ENCODE data around the gene PCDHB8. TPM values are rescaled to one million over a fixed set of nuclear protein-coding genes. Genes with fewer than 3 reads are reported as not detected.
"Not testable (repeated sequence)": the region's sequence is repeated elsewhere in the genome, so short reads cannot be mapped to it uniquely, and the experiment has no call there.

PCDHB8 gene
- total RNA-seq, 1 experiment from 2014 or later, result 7.6 TPM

DNA sequence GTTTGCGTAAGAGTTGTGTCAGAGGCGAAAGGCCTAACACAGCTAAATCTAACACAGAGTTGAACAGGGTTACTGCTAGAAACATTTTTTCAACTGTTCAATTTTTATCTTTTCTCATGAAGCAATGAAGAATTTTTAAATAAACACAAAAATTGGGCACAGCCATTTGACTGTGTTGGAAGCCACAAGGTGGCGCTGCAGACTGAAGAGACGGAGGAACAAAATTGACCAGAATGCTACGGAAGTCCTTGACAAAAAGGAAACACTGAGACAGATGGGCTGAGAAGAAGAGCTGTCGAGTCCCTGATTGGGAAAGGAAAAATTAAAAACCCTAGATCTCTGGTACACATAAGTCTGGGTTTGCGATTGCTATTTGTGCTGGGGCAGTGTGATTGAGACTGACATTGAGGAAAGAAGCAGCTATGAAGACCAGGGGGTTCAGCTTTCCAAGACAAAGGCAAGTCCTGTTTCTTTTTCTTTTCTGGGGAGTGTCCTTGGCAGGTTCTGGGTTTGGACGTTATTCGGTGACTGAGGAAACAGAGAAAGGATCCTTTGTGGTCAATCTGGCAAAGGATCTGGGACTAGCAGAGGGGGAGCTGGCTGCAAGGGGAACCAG, 9.4 kb downstream of the PCDHB8 start, which contains the start of gene PCDHB9:
Gene PCDHB9 (plus strand): TSS at position 265 of the 616 bp plus-strand sequence. CDS start 158 bp downstream, at position 423.
- intact Hi-C loops (cut with micrococcal nuclease; ENCODE audit: unreplicated experiment), result no loop called here

DNA sequence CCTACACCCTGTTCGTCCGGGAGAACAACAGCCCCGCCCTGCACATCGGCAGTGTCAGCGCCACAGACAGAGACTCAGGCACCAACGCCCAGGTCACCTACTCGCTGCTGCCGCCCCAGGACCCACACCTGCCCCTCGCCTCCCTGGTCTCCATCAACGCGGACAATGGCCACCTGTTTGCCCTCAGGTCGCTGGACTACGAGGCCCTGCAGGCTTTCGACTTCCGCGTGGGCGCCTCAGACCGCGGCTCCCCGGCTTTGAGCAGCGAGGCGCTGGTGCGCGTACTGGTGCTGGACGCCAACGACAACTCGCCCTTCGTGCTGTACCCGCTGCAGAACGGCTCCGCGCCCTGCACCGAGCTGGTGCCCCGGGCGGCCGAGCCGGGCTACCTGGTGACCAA, 11.1 kb downstream of the PCDHB8 start:
- H3K27me3 ChIP-seq (ENCODE audit: control insufficient read depth, insufficient read depth, low read length); POLR2A ChIA-PET; BruUV-seq (replicated peaks); DNase-seq (ENCODE audit: low read depth, low spot score); H3K9me3 ChIP-seq (ENCODE audit: control insufficient read depth, insufficient read depth, low read depth, low read length); H3K4me3 ChIP-seq (ENCODE audit: low read depth in 2 of 2, low read length in 2 of 2); H3K27ac ChIP-seq (ENCODE audit: low read length); intact Hi-C loops (cut with micrococcal nuclease; ENCODE audit: unreplicated experiment); CTCF ChIA-PET; H3K36me3 ChIP-seq (ENCODE audit: control insufficient read depth, insufficient read depth, low read length); ATAC-seq; H3K4me1 ChIP-seq (ENCODE audit: control insufficient read depth, insufficient read depth, low read length): not testable (repeated sequence)
- in situ Hi-C loops (cut with HindIII; ENCODE audit: low pct_unique_long_range_greater_than_20kb, low sequenced_read_pairs), result loop anchor here (25.0 kb wide), 2 partner anchors 101 to 149 kb away; partner anchors contain the start of genes PCDHB2, PCDHGA1, PCDHGA2 and PCDHGA3

More for the DNA sequence above, 9.4 kb downstream of the PCDHB8 start, which contains the start of gene PCDHB9:
- Histone ChIP-seq H3K9me3 (ENCODE audit: control insufficient read depth, insufficient read depth, low read depth, low read length) (no peaks in the 10 kb centered on the region), H3K27me3 (ENCODE audit: control insufficient read depth, insufficient read depth, low read length) (peaks cover 2% of the 10 kb centered on the region), H3K36me3 (ENCODE audit: control insufficient read depth, insufficient read depth, low read length) (no peaks in the 10 kb centered on the region), H3K4me1 (ENCODE audit: control insufficient read depth, insufficient read depth, low read length) (no peaks in the 10 kb centered on the region), H3K27ac (ENCODE audit: low read length) (peak within 1 kb of the TSS; percentile 48; the same call in 1 of the 2 replicates), H3K4me3 (ENCODE audit: low read depth in 2 of 2, low read length in 2 of 2) (peak within 1 kb of the TSS; percentile 39 to 62)
- POLR2A ChIA-PET, result no interaction called here
- no TSS peak for BruUV-seq (replicated peaks)
- TF ChIP-seq TCF7L2 (IDR thresholded peaks at IDR 0.05; ENCODE audit: low read depth, low read length) (no peak), POLR2AphosphoS5 (IDR thresholded peaks at IDR 0.05; ENCODE audit: low read depth, low read length) (no peak), SIN3A (IDR thresholded peaks at IDR 0.05; ENCODE audit: borderline replicate concordance, insufficient read depth, low read depth, low read length) (no peak)
- TF ChIP-seq, protein P1, sequence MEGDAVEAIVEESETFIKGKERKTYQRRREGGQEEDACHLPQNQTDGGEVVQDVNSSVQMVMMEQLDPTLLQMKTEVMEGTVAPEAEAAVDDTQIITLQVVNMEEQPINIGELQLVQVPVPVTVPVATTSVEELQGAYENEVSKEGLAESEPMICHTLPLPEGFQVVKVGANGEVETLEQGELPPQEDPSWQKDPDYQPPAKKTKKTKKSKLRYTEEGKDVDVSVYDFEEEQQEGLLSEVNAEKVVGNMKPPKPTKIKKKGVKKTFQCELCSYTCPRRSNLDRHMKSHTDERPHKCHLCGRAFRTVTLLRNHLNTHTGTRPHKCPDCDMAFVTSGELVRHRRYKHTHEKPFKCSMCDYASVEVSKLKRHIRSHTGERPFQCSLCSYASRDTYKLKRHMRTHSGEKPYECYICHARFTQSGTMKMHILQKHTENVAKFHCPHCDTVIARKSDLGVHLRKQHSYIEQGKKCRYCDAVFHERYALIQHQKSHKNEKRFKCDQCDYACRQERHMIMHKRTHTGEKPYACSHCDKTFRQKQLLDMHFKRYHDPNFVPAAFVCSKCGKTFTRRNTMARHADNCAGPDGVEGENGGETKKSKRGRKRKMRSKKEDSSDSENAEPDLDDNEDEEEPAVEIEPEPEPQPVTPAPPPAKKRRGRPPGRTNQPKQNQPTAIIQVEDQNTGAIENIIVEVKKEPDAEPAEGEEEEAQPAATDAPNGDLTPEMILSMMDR (IDR thresholded peaks at IDR 0.05), result peak; percentile 89
- TF ChIP-seq, protein P2, sequence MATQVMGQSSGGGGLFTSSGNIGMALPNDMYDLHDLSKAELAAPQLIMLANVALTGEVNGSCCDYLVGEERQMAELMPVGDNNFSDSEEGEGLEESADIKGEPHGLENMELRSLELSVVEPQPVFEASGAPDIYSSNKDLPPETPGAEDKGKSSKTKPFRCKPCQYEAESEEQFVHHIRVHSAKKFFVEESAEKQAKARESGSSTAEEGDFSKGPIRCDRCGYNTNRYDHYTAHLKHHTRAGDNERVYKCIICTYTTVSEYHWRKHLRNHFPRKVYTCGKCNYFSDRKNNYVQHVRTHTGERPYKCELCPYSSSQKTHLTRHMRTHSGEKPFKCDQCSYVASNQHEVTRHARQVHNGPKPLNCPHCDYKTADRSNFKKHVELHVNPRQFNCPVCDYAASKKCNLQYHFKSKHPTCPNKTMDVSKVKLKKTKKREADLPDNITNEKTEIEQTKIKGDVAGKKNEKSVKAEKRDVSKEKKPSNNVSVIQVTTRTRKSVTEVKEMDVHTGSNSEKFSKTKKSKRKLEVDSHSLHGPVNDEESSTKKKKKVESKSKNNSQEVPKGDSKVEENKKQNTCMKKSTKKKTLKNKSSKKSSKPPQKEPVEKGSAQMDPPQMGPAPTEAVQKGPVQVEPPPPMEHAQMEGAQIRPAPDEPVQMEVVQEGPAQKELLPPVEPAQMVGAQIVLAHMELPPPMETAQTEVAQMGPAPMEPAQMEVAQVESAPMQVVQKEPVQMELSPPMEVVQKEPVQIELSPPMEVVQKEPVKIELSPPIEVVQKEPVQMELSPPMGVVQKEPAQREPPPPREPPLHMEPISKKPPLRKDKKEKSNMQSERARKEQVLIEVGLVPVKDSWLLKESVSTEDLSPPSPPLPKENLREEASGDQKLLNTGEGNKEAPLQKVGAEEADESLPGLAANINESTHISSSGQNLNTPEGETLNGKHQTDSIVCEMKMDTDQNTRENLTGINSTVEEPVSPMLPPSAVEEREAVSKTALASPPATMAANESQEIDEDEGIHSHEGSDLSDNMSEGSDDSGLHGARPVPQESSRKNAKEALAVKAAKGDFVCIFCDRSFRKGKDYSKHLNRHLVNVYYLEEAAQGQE (IDR thresholded peaks at IDR 0.05; ENCODE audit: insufficient read depth in 1 of 2, low read depth in 2 of 2, low read length in 1 of 2), result no peak
- CTCF ChIA-PET, result interaction anchor here (0.6 to 1.9 kb wide), 6 partner anchors 9 to 101 kb away, joined by 3 to 9 read pairs (median 4); partner anchors contain the start of genes PCDHB14 and PCDHB2
- in situ Hi-C loops (cut with HindIII; ENCODE audit: low pct_unique_long_range_greater_than_20kb, low sequenced_read_pairs), result loop anchor here (25.0 kb wide), 2 partner anchors 100 to 150 kb away; partner anchors contain the start of genes PCDHB2, PCDHGA1, PCDHGA2 and PCDHGA3
- peak; percentile 92 for ATAC-seq
- no peak for DNase-seq (ENCODE audit: low read depth, low spot score)

DNA sequence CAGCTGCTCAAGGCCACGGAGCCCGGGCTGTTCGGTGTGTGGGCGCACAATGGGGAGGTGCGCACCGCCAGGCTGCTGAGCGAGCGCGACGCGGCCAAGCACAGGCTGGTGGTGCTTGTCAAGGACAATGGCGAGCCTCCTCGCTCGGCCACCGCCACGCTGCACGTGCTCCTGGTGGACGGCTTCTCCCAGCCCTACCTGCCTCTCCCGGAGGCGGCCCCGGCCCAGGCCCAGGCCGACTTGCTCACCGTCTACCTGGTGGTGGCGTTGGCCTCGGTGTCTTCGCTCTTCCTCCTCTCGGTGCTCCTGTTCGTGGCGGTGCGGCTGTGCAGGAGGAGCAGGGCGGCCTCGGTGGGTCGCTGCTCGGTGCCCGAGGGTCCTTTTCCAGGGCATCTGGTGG, 11.5 kb downstream of the PCDHB8 start:
- H3K4me3 ChIP-seq (ENCODE audit: low read depth in 2 of 2, low read length in 2 of 2); ATAC-seq; DNase-seq (ENCODE audit: low read depth, low spot score); CTCF ChIA-PET; BruUV-seq (replicated peaks); H3K4me1 ChIP-seq (ENCODE audit: control insufficient read depth, insufficient read depth, low read length); H3K27ac ChIP-seq (ENCODE audit: low read length); intact Hi-C loops (cut with micrococcal nuclease; ENCODE audit: unreplicated experiment); POLR2A ChIA-PET; H3K9me3 ChIP-seq (ENCODE audit: control insufficient read depth, insufficient read depth, low read depth, low read length); H3K27me3 ChIP-seq (ENCODE audit: control insufficient read depth, insufficient read depth, low read length); H3K36me3 ChIP-seq (ENCODE audit: control insufficient read depth, insufficient read depth, low read length): not testable (repeated sequence)
- in situ Hi-C loops (cut with HindIII; ENCODE audit: low pct_unique_long_range_greater_than_20kb, low sequenced_read_pairs), result loop anchor here (25.0 kb wide), 2 partner anchors 102 to 148 kb away; partner anchors contain the start of genes PCDHB2, PCDHGA1, PCDHGA2 and PCDHGA3

Data from Panc1 (cell line).